GM06990 (cell line): Measurements from ENCODE around the gene TAAR8.
A peak's percentile ranks its signal among the peaks of the same experiment; 100 is the strongest.
"Not testable (repeated sequence)": the region's sequence is repeated elsewhere in the genome, so short reads cannot be mapped to it uniquely, and the experiment has no call there.

Experiments used
- DNase-seq: peaks from one replicate; pipeline ENCODE4 v3.0.0-alpha.2; 2011; ENCODE audit not compliant: insufficient read length; ENCODE audit errors: extremely low read depth
- H3K27me3 ChIP-seq: replicated peaks from 2 replicates; pipeline ENCODE4 v1.6.0; 2011; ENCODE audit warnings: low read length; ENCODE audit not compliant: control insufficient read depth, insufficient read depth
- H3K36me3 ChIP-seq: 2 replicates; pipeline ENCODE4 v1.5.1; 2011; ENCODE audit warnings: low read length; ENCODE audit not compliant: control insufficient read depth, insufficient read depth
- H3K4me3 ChIP-seq: replicated peaks from 2 replicates; pipeline ENCODE4 v1.5.1; 2011; ENCODE audit warnings: low read depth, mild to moderate bottlenecking, control low read depth, low read length
- TF ChIP-seq, protein P1 (sequence below): IDR thresholded peaks from 2 replicates; pipeline ENCODE4 v1.5.1; 2011; ENCODE audit warnings: low read length, control low read depth, mild to moderate bottlenecking, inconsistent platforms; ENCODE audit not compliant: insufficient read depth, poor library complexity, severe bottlenecking

The TAAR8 gene

GRCh38 chr6:132590362-132590761 lies 37.9 kb downstream of the TAAR8 start:
- DNase-seq, result no peak
- H3K36me3 ChIP-seq, result no peaks in the 10 kb centered on the region
- no peaks in the 10 kb centered on the region for H3K27me3 ChIP-seq
- TF ChIP-seq, protein P1, sequence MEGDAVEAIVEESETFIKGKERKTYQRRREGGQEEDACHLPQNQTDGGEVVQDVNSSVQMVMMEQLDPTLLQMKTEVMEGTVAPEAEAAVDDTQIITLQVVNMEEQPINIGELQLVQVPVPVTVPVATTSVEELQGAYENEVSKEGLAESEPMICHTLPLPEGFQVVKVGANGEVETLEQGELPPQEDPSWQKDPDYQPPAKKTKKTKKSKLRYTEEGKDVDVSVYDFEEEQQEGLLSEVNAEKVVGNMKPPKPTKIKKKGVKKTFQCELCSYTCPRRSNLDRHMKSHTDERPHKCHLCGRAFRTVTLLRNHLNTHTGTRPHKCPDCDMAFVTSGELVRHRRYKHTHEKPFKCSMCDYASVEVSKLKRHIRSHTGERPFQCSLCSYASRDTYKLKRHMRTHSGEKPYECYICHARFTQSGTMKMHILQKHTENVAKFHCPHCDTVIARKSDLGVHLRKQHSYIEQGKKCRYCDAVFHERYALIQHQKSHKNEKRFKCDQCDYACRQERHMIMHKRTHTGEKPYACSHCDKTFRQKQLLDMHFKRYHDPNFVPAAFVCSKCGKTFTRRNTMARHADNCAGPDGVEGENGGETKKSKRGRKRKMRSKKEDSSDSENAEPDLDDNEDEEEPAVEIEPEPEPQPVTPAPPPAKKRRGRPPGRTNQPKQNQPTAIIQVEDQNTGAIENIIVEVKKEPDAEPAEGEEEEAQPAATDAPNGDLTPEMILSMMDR, result no peak
- H3K4me3 ChIP-seq, result no peak overlapping the region

- TF ChIP-seq, protein P1, result no peak
- H3K27me3 ChIP-seq, result no peaks in the 10 kb centered on the region
- DNase-seq, result no peak
- H3K4me3 ChIP-seq, result no peak overlapping the region
- no peaks in the 10 kb centered on the region for H3K36me3 ChIP-seq
Measured at GRCh38 chr6:132592855-132593254, 40.4 kb downstream of the TAAR8 start.

GRCh38 chr6:132596201-132596600 lies 43.7 kb downstream of the TAAR8 start:
- Histone ChIP-seq H3K4me3 (no peak overlapping the region), H3K36me3 (no peaks in the 10 kb centered on the region), H3K27me3 (no peaks in the 10 kb centered on the region; the same call in 1 of the 2 replicates)
- DNase-seq, result no peak
- TF ChIP-seq, protein P1, result no peak

GRCh38 chr6:132598473-132598872 lies 46.0 kb downstream of the TAAR8 start:
- no peaks in the 10 kb centered on the region for H3K36me3 ChIP-seq
- TF ChIP-seq, protein P1, result peak; percentile 57
- DNase-seq, result no peak
- no peaks in the 10 kb centered on the region; the same call in 1 of the 2 replicates for H3K27me3 ChIP-seq
- no peak overlapping the region for H3K4me3 ChIP-seq

GRCh38 chr6:132600900-132601299 lies 48.4 kb downstream of the TAAR8 start:
- DNase-seq, H3K36me3 ChIP-seq, H3K4me3 ChIP-seq, H3K27me3 ChIP-seq: not testable (repeated sequence)
